NB4 (cell line): ENCODE data around the gene MUC13.

Source experiments
- DNase-seq: peaks from one replicate; pipeline ENCODE4 v3.0.0; 2010; ENCODE audit warnings: low read depth
- H3K4me3 ChIP-seq: one replicate; pipeline ENCODE4 v1.5.1; 2011; ENCODE audit warnings: mild to moderate bottlenecking, low read depth, low read length, moderate library complexity
- CTCF ChIP-seq: IDR thresholded peaks from one replicate; pipeline ENCODE4 v1.5.1; 2012; ENCODE audit warnings: low read depth, low read length
- MYC ChIP-seq: IDR thresholded peaks from 2 replicates; pipeline ENCODE4 v1.6.1; 2011; ENCODE audit warnings: low read depth, low read length
- POLR2A ChIP-seq: IDR thresholded peaks from 2 replicates; pipeline ENCODE4 v1.6.1; 2011; ENCODE audit warnings: mild to moderate bottlenecking; ENCODE audit not compliant: insufficient read length; ENCODE audit errors: extremely low read depth
- TF ChIP-seq, protein P1 (sequence below): IDR thresholded peaks from 2 replicates; pipeline ENCODE4 v1.6.1; 2011; ENCODE audit warnings: low read depth, low read length

Gene MUC13

GRCh38 chr3:124907957-124908356 is 26.6 kb downstream of the MUC13 start:
- TF ChIP-seq CTCF, result no peak
- TF ChIP-seq, protein P1, sequence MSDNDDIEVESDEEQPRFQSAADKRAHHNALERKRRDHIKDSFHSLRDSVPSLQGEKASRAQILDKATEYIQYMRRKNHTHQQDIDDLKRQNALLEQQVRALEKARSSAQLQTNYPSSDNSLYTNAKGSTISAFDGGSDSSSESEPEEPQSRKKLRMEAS, result no peak
- TF ChIP-seq MYC, result no peak
- TF ChIP-seq POLR2A, result no peak
- DNase-seq, result no peak

GRCh38 chr3:124904835-124905492 is 29.6 kb downstream of the MUC13 start:
- H3K4me3 ChIP-seq, result no peak overlapping the region
- no peak for DNase-seq
- TF ChIP-seq, protein P1, result no peak
- TF ChIP-seq POLR2A (no peak), CTCF (no peak), MYC (no peak)

More at GRCh38 chr3:124907957-124908356, 26.6 kb downstream of the MUC13 start:
- H3K4me3 ChIP-seq, result no peak overlapping the region

DNA sequence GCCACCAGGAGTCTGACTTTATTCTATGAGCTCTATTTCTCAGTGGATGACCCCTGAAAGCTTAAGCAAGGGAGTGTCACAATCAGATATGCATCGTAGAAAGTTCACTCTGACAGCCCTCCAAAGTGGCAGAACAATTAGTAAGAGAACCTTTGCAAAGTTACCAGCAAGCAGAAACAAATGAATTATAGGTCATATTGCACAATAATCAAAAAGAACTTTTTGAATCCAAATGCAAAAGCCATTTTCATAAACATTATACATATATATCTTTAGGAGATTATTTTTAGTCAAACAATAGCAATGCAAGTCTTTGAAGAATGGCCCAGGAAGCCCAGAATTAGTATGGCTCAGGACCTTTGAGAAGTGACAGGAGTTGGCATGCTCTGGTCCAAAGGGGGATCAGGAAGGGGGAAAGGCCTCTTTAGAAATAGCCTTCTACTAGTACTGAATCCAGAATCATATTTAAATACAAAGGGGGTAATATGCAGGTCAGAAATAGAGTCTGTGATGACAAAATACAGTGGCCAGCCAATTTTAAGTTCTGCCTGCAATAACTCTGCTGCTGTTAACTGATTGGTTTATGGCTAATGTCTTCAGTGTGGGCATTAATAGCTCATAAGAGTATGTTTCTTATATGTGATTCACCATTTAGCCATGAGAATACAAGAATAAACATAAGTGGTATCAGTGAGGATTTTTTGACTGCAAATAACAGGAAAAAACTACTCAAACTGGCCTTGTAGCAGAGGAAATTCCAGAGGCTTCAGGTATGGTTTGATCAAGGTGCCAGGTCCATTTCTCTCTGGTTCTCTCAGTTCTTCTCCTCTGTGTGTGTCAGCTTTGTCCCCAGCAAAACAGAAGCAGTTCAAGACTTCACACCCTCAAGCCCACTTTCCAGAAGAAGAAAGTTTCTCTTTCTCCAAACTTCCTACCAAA is 30.4 kb downstream of the MUC13 start:
- no peak for DNase-seq
- H3K4me3 ChIP-seq, result no peak overlapping the region
- TF ChIP-seq, protein P1, result no peak
- TF ChIP-seq MYC (no peak), POLR2A (no peak), CTCF (no peak)

GRCh38 chr3:124896824-124897526 is 37.6 kb downstream of the MUC13 start:
- H3K4me3 ChIP-seq, result no peak overlapping the region
- no peak for DNase-seq
- TF ChIP-seq MYC, result no peak
- no peak for TF ChIP-seq POLR2A
- TF ChIP-seq CTCF, result no peak
- TF ChIP-seq, protein P1, result no peak

DNA sequence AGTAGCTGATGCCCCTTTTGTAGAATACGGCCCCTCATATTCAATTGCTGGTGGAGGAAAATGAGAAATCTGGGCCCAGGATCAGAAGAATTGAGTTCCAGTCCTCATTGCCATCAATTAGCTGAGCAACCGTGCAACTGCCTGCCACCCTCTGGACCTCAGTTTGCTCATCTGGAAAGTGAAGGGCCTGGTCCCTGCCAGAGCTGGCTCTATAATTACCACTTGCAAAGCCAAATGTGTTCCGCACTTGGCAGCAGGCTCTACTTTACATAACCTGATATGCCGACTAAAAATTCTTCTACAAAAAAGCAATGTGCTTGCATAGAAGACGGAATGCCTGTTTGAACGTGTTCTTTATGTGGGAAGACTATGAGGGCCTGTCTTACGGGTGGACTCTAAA is 38.8 kb downstream of the MUC13 start:
- no peak overlapping the region for H3K4me3 ChIP-seq
- TF ChIP-seq CTCF (no peak), POLR2A (no peak), MYC (no peak)
- TF ChIP-seq, protein P1, result no peak
- DNase-seq, result no peak
